HG03442 (cell line): ENCODE results near the gene MPPED1.

Source experiments
- ATAC-seq: cut with Tn5 transposase; IDR thresholded peaks from one replicate; pipeline ENCODE4 v1.9.1; 2021; ENCODE audit warnings: mild to moderate bottlenecking, moderate library complexity; ENCODE audit not compliant: unreplicated experiment

Gene MPPED1

GRCh38 chr22:43491177-43491576, 79.4 kb downstream of the MPPED1 start:
- no peak for ATAC-seq

GRCh38 chr22:43491737-43492136, 79.9 kb downstream of the MPPED1 start:
- ATAC-seq = no peak

- no peak for ATAC-seq
These were observed 81.5 kb downstream of the MPPED1 start for GRCh38 chr22:43493297-43493696.

- ATAC-seq = no peak
These were observed 86.4 kb downstream of the MPPED1 start for GRCh38 chr22:43497956-43498855.

- ATAC-seq = no peak
These were observed 87.0 kb downstream of the MPPED1 start for GRCh38 chr22:43498856-43499253.

GRCh38 chr22:43500792-43501785, 89.3 kb downstream of the MPPED1 start:
- ATAC-seq = no peak

- ATAC-seq = no peak
These were observed 90.1 kb downstream of the MPPED1 start for GRCh38 chr22:43501878-43502277.

GRCh38 chr22:43502306-43502874, 90.6 kb downstream of the MPPED1 start:
- ATAC-seq = no peak

- ATAC-seq = no peak
These were observed 92.3 kb downstream of the MPPED1 start for GRCh38 chr22:43504068-43504467.

- no peak for ATAC-seq
These were observed 93.0 kb downstream of the MPPED1 start for GRCh38 chr22:43504666-43505261.

GRCh38 chr22:43505423-43505822, 93.6 kb downstream of the MPPED1 start:
- ATAC-seq = no peak

GRCh38 chr22:43505896-43506295, 94.1 kb downstream of the MPPED1 start:
- ATAC-seq = no peak

- ATAC-seq = no peak
These were observed 94.7 kb downstream of the MPPED1 start for GRCh38 chr22:43506487-43506886.

GRCh38 chr22:43507235-43507634, 95.4 kb downstream of the MPPED1 start:
- no peak for ATAC-seq

- no peak for ATAC-seq
These were observed 96.7 kb downstream of the MPPED1 start for GRCh38 chr22:43508489-43508888.

- ATAC-seq = no peak
These were observed 97.5 kb downstream of the MPPED1 start for GRCh38 chr22:43509337-43509736.

GRCh38 chr22:43510281-43511070, 98.7 kb downstream of the MPPED1 start:
- ATAC-seq = no peak

- ATAC-seq = no peak
These were observed 99.6 kb downstream of the MPPED1 start for GRCh38 chr22:43511276-43511910.

GRCh38 chr22:43512279-43512678, 100.5 kb downstream of the MPPED1 start:
- no peak for ATAC-seq
